Measurements from ENCODE around the gene VAV2. TPM values are rescaled to one million over a fixed set of nuclear protein-coding genes. Genes with fewer than 3 reads are reported as not detected.

Gene VAV2
- total RNA-seq, 2 experiments from 2014 or later = 11.0 to 27.8 TPM

DNA sequence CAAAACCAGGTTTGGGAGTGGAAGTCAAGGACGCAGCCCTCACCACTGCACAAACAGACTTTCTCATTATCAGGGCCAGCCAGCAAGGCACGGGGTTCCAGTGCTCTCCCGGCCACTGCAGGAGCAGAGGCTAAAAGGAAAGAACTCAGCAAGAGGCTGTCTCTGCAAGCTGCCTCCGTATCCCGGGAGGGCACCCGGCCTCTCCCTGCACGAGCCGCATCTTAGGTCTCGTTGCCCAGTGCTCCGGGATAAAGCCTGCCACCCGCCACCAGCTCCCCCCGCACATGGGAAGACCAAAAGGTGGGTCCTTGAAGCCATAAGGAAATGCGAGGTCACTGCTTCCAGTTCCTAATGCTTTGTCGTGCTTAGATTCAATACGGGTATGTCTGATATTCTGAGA lies 136.8 kb downstream of the VAV2 start:
- Histone ChIP-seq H2AFZ (ENCODE audit: low read length) (no peak overlapping the region), H4K20me1 (ENCODE audit: insufficient read depth, low read length) (no peaks in the 10 kb centered on the region), H3K9me2 (ENCODE audit: insufficient read depth, low read length) (no peaks in the 10 kb centered on the region), H3K27ac (ENCODE audit: low read depth, low read length, poor library complexity, severe bottlenecking) (no peak overlapping the region), H3K79me2 (ENCODE audit: insufficient read depth, low read depth, low read length) (no peaks in the 10 kb centered on the region), H3K4me2 (ENCODE audit: low read length) (no peak overlapping the region), H3K36me3 (ENCODE audit: insufficient read depth, low read length) (no peaks in the 10 kb centered on the region), H3K4me1 (ENCODE audit: insufficient read depth, low read length, poor library complexity, severe bottlenecking) (no peaks in the 10 kb centered on the region), H3K9me3 (ENCODE audit: low read length) (no peaks in the 10 kb centered on the region), H3K4me3 (ENCODE audit: low read depth, low read length, poor library complexity, severe bottlenecking) (no peak overlapping the region)
- CTCF ChIA-PET (ENCODE audit: unreplicated experiment) = no interaction called here
- intact Hi-C loops (cut with micrococcal nuclease; ENCODE audit: unreplicated experiment) = no loop called here
- POLR2A ChIA-PET = no interaction called here
- no peak for TF ChIP-seq EZH2phosphoT487 (IDR thresholded peaks at IDR 0.05; ENCODE audit: borderline replicate concordance, low read depth, low read length)
- no peak for TF ChIP-seq CTCF (conservative IDR thresholded peaks at IDR 0.05; ENCODE audit: low read length)
- no TSS peak for BruUV-seq (replicated peaks)
- no peak for DNase-seq (ENCODE audit: low spot score)

DNA sequence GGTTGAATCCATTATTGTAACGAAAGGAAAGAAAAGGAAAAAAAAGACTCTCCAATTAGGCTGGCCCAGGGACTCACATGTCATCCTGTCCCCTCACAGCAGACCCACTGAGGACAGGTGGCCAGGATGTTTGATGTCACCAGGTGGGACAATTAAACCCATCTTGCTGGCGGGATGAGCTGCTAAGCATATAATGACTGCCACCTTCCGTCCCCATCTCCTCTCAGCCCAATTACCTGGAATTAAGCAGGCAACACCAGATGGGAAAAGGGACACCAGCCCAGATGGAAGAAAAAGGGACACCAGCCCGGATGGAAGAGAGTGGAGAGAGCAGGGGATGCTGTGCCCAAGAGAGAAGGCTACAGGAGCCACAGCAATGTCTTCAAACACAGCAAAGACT lies 137.4 kb downstream of the VAV2 start:
- no TSS peak for BruUV-seq (replicated peaks)
- no peak overlapping the region for H3K27ac ChIP-seq (ENCODE audit: low read depth, low read length, poor library complexity, severe bottlenecking)
- H3K4me2 ChIP-seq (ENCODE audit: low read length) = no peak overlapping the region
- POLR2A ChIA-PET = no interaction called here
- H3K9me2 ChIP-seq (ENCODE audit: insufficient read depth, low read length) = no peaks in the 10 kb centered on the region
- CTCF ChIA-PET (ENCODE audit: unreplicated experiment) = no interaction called here
- no peak overlapping the region for H3K4me3 ChIP-seq (ENCODE audit: low read depth, low read length, poor library complexity, severe bottlenecking)
- no peaks in the 10 kb centered on the region for H3K4me1 ChIP-seq (ENCODE audit: insufficient read depth, low read length, poor library complexity, severe bottlenecking)
- H3K9me3 ChIP-seq (ENCODE audit: low read length) = no peaks in the 10 kb centered on the region
- no peaks in the 10 kb centered on the region for H3K36me3 ChIP-seq (ENCODE audit: insufficient read depth, low read length)
- H2AFZ ChIP-seq (ENCODE audit: low read length) = no peak overlapping the region
- intact Hi-C loops (cut with micrococcal nuclease; ENCODE audit: unreplicated experiment) = no loop called here
- no peaks in the 10 kb centered on the region for H4K20me1 ChIP-seq (ENCODE audit: insufficient read depth, low read length)
- no peak for DNase-seq (ENCODE audit: low spot score)
- no peak for TF ChIP-seq CTCF (conservative IDR thresholded peaks at IDR 0.05; ENCODE audit: low read length)
- TF ChIP-seq EZH2phosphoT487 (IDR thresholded peaks at IDR 0.05; ENCODE audit: borderline replicate concordance, low read depth, low read length) = no peak
- no peaks in the 10 kb centered on the region for H3K79me2 ChIP-seq (ENCODE audit: insufficient read depth, low read depth, low read length)

DNA sequence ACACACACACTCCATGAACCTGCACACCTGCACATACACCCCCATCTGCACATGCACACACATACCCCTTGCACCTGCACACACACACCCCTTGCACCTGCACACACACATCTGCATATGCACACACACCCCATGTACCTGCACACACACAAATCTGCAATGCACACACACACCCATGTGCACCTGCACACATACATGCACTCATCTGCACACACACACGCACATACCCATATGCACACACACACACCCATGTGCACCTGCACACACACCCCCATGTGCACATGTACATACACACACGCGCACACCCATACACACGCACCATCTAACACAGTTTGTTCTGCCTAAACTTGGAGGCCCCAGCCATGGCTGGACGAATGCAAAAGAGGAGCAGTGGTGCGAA lies 138.1 kb downstream of the VAV2 start:
- Histone ChIP-seq H3K9me2 (ENCODE audit: insufficient read depth, low read length) (no peaks in the 10 kb centered on the region), H3K36me3 (ENCODE audit: insufficient read depth, low read length) (no peaks in the 10 kb centered on the region), H3K4me3 (ENCODE audit: low read depth, low read length, poor library complexity, severe bottlenecking) (no peak overlapping the region), H3K9me3 (ENCODE audit: low read length) (no peaks in the 10 kb centered on the region), H3K27ac (ENCODE audit: low read depth, low read length, poor library complexity, severe bottlenecking) (no peak overlapping the region), H2AFZ (ENCODE audit: low read length) (no peak overlapping the region), H3K79me2 (ENCODE audit: insufficient read depth, low read depth, low read length) (no peaks in the 10 kb centered on the region), H4K20me1 (ENCODE audit: insufficient read depth, low read length) (no peaks in the 10 kb centered on the region), H3K4me1 (ENCODE audit: insufficient read depth, low read length, poor library complexity, severe bottlenecking) (no peaks in the 10 kb centered on the region), H3K4me2 (ENCODE audit: low read length) (no peak overlapping the region)
- POLR2A ChIA-PET = no interaction called here
- intact Hi-C loops (cut with micrococcal nuclease; ENCODE audit: unreplicated experiment) = no loop called here
- CTCF ChIA-PET (ENCODE audit: unreplicated experiment) = no interaction called here
- no TSS peak for BruUV-seq (replicated peaks)
- TF ChIP-seq EZH2phosphoT487 (IDR thresholded peaks at IDR 0.05; ENCODE audit: borderline replicate concordance, low read depth, low read length) (no peak), CTCF (conservative IDR thresholded peaks at IDR 0.05; ENCODE audit: low read length) (no peak)
- DNase-seq (ENCODE audit: low spot score) = no peak
